Measurements from ENCODE around the gene SMARCA4.
"Not testable (repeated sequence)": the region's sequence is repeated elsewhere in the genome, so short reads cannot be mapped to it uniquely, and the experiment has no call there.

SMARCA4 gene

DNA sequence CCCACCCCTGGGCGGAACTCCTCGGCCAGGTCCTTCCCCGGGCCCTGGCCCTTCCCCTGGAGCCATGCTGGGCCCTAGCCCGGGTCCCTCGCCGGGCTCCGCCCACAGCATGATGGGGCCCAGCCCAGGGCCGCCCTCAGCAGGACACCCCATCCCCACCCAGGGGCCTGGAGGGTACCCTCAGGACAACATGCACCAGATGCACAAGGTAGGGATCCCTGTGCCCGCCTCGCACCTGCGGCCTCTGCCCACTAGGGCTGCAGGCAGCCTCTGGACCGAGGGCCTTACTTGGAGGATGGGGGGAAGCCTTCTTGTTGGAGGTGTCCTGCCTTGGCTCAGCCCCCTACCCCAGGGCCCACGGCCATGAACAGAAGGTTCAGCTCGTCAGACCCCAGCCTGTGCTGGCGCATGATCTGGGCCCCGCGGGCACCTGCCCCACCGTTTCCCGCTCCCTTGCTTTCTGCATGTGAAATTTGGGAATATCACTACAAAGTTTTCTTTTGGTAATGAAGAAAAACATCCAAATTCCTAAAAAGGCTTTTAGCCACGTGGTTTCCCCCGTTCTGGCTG lies 23.4 kb downstream of the SMARCA4 start:
- Mint-ChIP-seq H3K9me3 (ENCODE audit: low read depth) (no peaks in the 10 kb centered on the region), H3K4me3 (no peak overlapping the region), H3K4me1 (ENCODE audit: low read depth) (peaks cover 11% of the 10 kb centered on the region), H3K36me3 (no peaks in the 10 kb centered on the region), H3K27ac (no peak overlapping the region), H3K27me3 (no peaks in the 10 kb centered on the region)

DNA sequence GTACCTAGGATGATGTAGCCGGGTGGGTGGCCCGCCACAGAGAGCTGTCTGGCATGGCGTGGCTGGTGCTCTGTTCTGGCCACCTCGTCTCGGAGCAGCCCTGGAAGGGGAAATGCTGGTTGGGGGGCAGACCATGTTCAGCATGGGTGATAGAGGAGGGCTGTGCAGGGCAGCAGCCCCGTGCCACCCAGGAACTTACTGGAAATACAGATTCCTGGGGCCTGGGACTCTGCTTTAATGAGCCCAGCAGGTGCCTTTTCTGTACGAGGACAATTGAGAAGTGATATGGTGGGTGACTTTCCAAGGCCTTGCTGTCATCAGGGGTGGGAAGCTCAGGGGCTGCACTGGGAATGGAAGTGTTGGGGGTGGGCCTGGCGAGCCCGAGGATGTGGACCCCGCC lies 24.7 kb downstream of the SMARCA4 start:
- no peak overlapping the region for H3K4me3 Mint-ChIP-seq
- H3K9me3 Mint-ChIP-seq (ENCODE audit: low read depth): no peaks in the 10 kb centered on the region
- H3K4me1 Mint-ChIP-seq (ENCODE audit: low read depth): peaks cover 4% of the 10 kb centered on the region
- peak overlapping the region; percentile 41 for H3K27ac Mint-ChIP-seq
- no peaks in the 10 kb centered on the region for H3K36me3 Mint-ChIP-seq
- no peaks in the 10 kb centered on the region for H3K27me3 Mint-ChIP-seq

GRCh38 chr19:10986301-10987127 lies 25.7 kb downstream of the SMARCA4 start:
- H3K36me3 Mint-ChIP-seq: peaks cover 2% of the 10 kb centered on the region
- H3K4me3 Mint-ChIP-seq: no peak overlapping the region
- peaks cover 4% of the 10 kb centered on the region for H3K4me1 Mint-ChIP-seq (ENCODE audit: low read depth)
- H3K27ac Mint-ChIP-seq: no peak overlapping the region
- H3K27me3 Mint-ChIP-seq: no peaks in the 10 kb centered on the region
- no peaks in the 10 kb centered on the region for H3K9me3 Mint-ChIP-seq (ENCODE audit: low read depth)

DNA sequence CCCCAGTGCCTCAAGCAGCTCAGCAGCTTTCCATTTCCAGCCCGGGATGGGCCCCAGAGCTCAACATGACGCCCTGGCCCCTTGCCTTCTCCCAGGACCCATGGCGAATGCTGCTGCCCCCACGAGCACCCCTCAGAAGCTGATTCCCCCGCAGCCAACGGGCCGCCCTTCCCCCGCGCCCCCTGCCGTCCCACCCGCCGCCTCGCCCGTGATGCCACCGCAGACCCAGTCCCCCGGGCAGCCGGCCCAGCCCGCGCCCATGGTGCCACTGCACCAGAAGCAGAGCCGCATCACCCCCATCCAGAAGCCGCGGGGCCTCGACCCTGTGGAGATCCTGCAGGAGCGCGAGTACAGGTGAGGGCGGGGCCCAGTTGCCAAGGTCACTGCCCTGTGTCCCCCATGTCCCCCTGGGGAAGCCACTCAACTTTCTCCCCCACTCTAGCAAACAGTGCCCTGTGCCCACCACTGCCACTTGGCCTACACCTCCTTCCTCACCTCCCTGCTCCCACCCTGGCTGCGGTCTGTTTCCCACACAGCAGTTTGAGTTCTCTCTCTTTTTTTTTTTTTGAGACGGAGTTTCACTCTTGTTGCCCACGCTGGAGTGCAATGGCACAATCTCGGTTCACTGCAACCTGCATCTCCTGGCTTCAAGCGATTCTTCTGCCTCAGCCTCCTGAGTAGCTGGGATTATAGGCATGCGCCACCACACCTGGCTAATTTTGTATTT lies 26.9 kb downstream of the SMARCA4 start:
- H3K36me3 Mint-ChIP-seq: peaks cover 2% of the 10 kb centered on the region
- H3K27me3 Mint-ChIP-seq: no peaks in the 10 kb centered on the region
- no peak overlapping the region for H3K27ac Mint-ChIP-seq
- H3K9me3 Mint-ChIP-seq (ENCODE audit: low read depth): no peaks in the 10 kb centered on the region
- H3K4me3 Mint-ChIP-seq: no peak overlapping the region
- peaks cover 4% of the 10 kb centered on the region for H3K4me1 Mint-ChIP-seq (ENCODE audit: low read depth)

- no peaks in the 10 kb centered on the region for H3K4me1 Mint-ChIP-seq (ENCODE audit: low read depth)
- peaks cover 2% of the 10 kb centered on the region for H3K36me3 Mint-ChIP-seq
- H3K27me3 Mint-ChIP-seq: no peaks in the 10 kb centered on the region
- no peak overlapping the region for H3K4me3 Mint-ChIP-seq
- no peak overlapping the region for H3K27ac Mint-ChIP-seq
- no peaks in the 10 kb centered on the region for H3K9me3 Mint-ChIP-seq (ENCODE audit: low read depth)
Observed at GRCh38 chr19:10988380-10988779, 27.6 kb downstream of the SMARCA4 start.

- H3K4me3 Mint-ChIP-seq: no peak overlapping the region
- no peak overlapping the region for H3K27ac Mint-ChIP-seq
- H3K9me3 Mint-ChIP-seq (ENCODE audit: low read depth): no peaks in the 10 kb centered on the region
- peaks cover 2% of the 10 kb centered on the region for H3K36me3 Mint-ChIP-seq
- no peaks in the 10 kb centered on the region for H3K27me3 Mint-ChIP-seq
- H3K4me1 Mint-ChIP-seq (ENCODE audit: low read depth): no peaks in the 10 kb centered on the region
Observed at GRCh38 chr19:10988921-10989320, 28.1 kb downstream of the SMARCA4 start.

DNA sequence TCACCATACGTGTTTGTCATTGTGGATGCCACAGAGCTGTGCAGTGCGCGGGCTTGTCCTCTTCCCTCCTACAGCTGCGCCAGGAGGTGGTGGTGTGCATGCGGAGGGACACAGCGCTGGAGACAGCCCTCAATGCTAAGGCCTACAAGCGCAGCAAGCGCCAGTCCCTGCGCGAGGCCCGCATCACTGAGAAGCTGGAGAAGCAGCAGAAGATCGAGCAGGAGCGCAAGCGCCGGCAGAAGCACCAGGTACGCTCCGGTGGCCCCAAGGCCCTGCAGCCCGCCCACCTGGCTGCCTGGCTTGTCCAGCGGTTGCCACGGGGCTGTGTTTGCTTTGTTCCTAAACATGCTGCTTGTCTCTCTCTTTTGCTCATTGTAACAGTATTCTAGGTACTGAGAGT lies 30.2 kb downstream of the SMARCA4 start:
- no peak overlapping the region for H3K4me3 Mint-ChIP-seq
- no peaks in the 10 kb centered on the region for H3K27me3 Mint-ChIP-seq
- H3K27ac Mint-ChIP-seq: no peak overlapping the region
- no peaks in the 10 kb centered on the region for H3K4me1 Mint-ChIP-seq (ENCODE audit: low read depth)
- peaks cover 2% of the 10 kb centered on the region for H3K36me3 Mint-ChIP-seq
- no peaks in the 10 kb centered on the region for H3K9me3 Mint-ChIP-seq (ENCODE audit: low read depth)

GRCh38 chr19:10991521-10992081 lies 30.8 kb downstream of the SMARCA4 start:
- peaks cover 2% of the 10 kb centered on the region for H3K36me3 Mint-ChIP-seq
- no peaks in the 10 kb centered on the region for H3K27me3 Mint-ChIP-seq
- no peak overlapping the region for H3K4me3 Mint-ChIP-seq
- no peaks in the 10 kb centered on the region for H3K9me3 Mint-ChIP-seq (ENCODE audit: low read depth)
- no peaks in the 10 kb centered on the region for H3K4me1 Mint-ChIP-seq (ENCODE audit: low read depth)
- no peak overlapping the region for H3K27ac Mint-ChIP-seq

DNA sequence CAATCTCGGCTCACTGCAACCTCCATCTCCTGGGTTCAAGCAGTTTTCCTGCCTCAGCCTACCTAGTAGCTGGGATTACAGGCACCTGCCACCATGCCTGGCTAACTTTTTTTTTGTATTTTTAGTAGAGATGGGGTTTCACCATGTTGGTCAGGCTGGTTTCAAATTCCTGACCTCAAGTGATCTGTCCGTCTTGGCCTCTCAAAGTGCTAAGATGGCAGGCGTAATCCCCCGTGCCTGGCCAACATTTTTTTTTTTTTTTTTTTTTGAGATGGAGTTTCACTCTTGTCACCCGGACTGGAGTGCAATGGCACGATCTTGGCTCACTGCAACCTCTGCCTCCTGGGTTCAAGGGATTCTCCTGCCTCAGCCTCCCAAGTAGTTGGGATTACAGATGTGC lies 31.3 kb downstream of the SMARCA4 start:
- not testable (repeated sequence) for H3K9me3 Mint-ChIP-seq (ENCODE audit: low read depth); H3K27me3 Mint-ChIP-seq; H3K36me3 Mint-ChIP-seq; H3K4me3 Mint-ChIP-seq; H3K27ac Mint-ChIP-seq; H3K4me1 Mint-ChIP-seq (ENCODE audit: low read depth)

DNA sequence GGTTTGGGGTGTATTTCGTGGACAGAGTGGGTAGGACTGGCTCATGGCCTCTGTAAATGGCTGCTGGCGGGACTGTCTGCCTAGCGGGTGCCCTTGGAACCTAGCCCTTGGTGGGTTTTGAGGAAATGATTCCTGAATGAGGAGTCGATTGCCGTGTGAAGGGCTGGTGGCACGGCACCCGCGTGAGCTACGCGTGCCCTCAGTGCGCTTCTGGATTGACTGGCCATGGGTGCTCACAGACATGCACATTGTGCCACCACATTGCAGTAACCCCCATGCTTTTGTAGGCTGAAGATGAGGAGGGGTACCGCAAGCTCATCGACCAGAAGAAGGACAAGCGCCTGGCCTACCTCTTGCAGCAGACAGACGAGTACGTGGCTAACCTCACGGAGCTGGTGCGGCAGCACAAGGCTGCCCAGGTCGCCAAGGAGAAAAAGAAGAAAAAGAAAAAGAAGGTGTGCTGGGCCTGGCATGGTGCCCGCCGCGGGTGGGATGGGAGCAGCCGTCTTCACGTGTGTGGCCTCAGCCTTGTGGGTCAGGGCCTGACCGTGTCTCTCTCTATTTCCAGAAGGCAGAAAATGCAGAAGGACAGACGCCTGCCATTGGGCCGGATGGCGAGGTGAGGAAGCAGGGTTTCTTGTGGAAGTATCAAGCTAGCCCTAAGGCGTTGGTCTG lies 35.2 kb downstream of the SMARCA4 start:
- Mint-ChIP-seq H3K27ac (no peak overlapping the region), H3K27me3 (no peaks in the 10 kb centered on the region), H3K9me3 (ENCODE audit: low read depth) (no peaks in the 10 kb centered on the region), H3K4me3 (no peak overlapping the region), H3K36me3 (peaks cover 2% of the 10 kb centered on the region), H3K4me1 (ENCODE audit: low read depth) (no peaks in the 10 kb centered on the region)

GRCh38 chr19:10998045-10998533 lies 37.3 kb downstream of the SMARCA4 start:
- no peaks in the 10 kb centered on the region for H3K9me3 Mint-ChIP-seq (ENCODE audit: low read depth)
- H3K27me3 Mint-ChIP-seq: no peaks in the 10 kb centered on the region
- H3K4me1 Mint-ChIP-seq (ENCODE audit: low read depth): no peaks in the 10 kb centered on the region
- no peak overlapping the region for H3K27ac Mint-ChIP-seq
- no peak overlapping the region for H3K4me3 Mint-ChIP-seq
- peaks cover 2% of the 10 kb centered on the region for H3K36me3 Mint-ChIP-seq

GRCh38 chr19:10998666-10999065 lies 37.8 kb downstream of the SMARCA4 start:
- Mint-ChIP-seq H3K9me3 (ENCODE audit: low read depth) (no peaks in the 10 kb centered on the region), H3K27ac (no peak overlapping the region), H3K27me3 (no peaks in the 10 kb centered on the region), H3K4me3 (no peak overlapping the region), H3K4me1 (ENCODE audit: low read depth) (no peaks in the 10 kb centered on the region), H3K36me3 (peaks cover 2% of the 10 kb centered on the region)

DNA sequence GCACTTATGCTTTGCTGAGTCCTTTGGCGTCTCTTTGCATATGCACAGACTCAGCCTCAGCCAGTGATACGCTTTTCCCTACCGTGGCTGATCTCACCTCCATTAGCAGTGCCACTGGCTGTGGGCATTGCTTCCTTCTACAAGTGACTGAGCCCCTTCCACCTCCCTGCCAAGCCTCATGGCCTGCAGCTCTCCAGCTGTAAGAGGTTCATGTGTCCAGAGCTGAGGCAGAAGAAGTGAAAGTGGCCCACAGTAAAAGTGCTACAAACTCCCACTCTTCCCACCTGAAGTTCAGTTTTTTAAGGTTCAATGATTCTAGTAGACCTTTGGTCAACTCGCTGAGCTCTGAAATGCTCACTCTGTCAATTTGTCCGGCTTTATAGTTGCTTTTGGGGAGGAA lies 44.7 kb downstream of the SMARCA4 start:
- Mint-ChIP-seq H3K27me3 (no peaks in the 10 kb centered on the region), H3K36me3 (peaks cover 7% of the 10 kb centered on the region), H3K4me1 (ENCODE audit: low read depth) (no peaks in the 10 kb centered on the region), H3K4me3 (no peak overlapping the region), H3K9me3 (ENCODE audit: low read depth) (no peaks in the 10 kb centered on the region), H3K27ac (no peak overlapping the region)

- no peak overlapping the region for H3K4me3 Mint-ChIP-seq
- H3K27me3 Mint-ChIP-seq: no peaks in the 10 kb centered on the region
- H3K27ac Mint-ChIP-seq: no peak overlapping the region
- H3K36me3 Mint-ChIP-seq: peaks cover 6% of the 10 kb centered on the region
- no peaks in the 10 kb centered on the region for H3K9me3 Mint-ChIP-seq (ENCODE audit: low read depth)
- no peaks in the 10 kb centered on the region for H3K4me1 Mint-ChIP-seq (ENCODE audit: low read depth)
Observed at GRCh38 chr19:11007385-11007784, 46.6 kb downstream of the SMARCA4 start.

Data from activated naive CD8-positive, alpha-beta T cell (primary cell).